HepG2 (cell line): ENCODE data around the gene CSN3. TPM values are rescaled to one million over a fixed set of nuclear protein-coding genes. Genes with fewer than 3 reads are reported as not detected.

ENCODE experiments used
- CBX1 ChIP-seq: IDR thresholded peaks from one replicate; pipeline ENCODE4 v1.6.1; 2016; ENCODE audit warnings: antibody characterized with exemption, low read depth
- DMAP1 ChIP-seq: IDR thresholded peaks from 2 replicates; pipeline ENCODE4 v1.6.1; 2016
- HOXA7 ChIP-seq: sonication (generic); formaldehyde crosslinking; IDR thresholded peaks from 2 replicates; pipeline ENCODE4 v1.8.1; 2022; ENCODE audit warnings: mild to moderate bottlenecking, missing genetic modification reagents, moderate library complexity
- IRX3 ChIP-seq: sonication (generic); formaldehyde crosslinking; IDR thresholded peaks from 2 replicates; pipeline ENCODE4 v1.8.1; 2023; ENCODE audit warnings: mild to moderate bottlenecking, low read depth, missing genetic modification reagents, borderline replicate concordance
- ISL2 ChIP-seq: sonication (generic); formaldehyde crosslinking; IDR thresholded peaks from 2 replicates; pipeline ENCODE4 v1.5.0; 2020; ENCODE audit warnings: missing genetic modification reagents
- NR2C2 ChIP-seq: sonication (generic); formaldehyde crosslinking; IDR thresholded peaks from 2 replicates; pipeline ENCODE4 v1.4.0; 2020; ENCODE audit warnings: missing genetic modification reagents, mild to moderate bottlenecking, moderate library complexity, borderline replicate concordance
- THAP11 ChIP-seq: IDR thresholded peaks from 2 replicates; pipeline ENCODE4 v1.6.1; 2016; ENCODE audit warnings: missing biosample characterization, missing genetic modification reagents
- TOE1 ChIP-seq: sonication (generic); formaldehyde crosslinking; IDR thresholded peaks from 2 replicates; pipeline ENCODE4 v1.4.0; 2020; ENCODE audit warnings: mild to moderate bottlenecking, missing genetic modification reagents
- ZEB1 ChIP-seq: IDR thresholded peaks from 2 replicates; pipeline ENCODE4 v1.6.1; 2012; ENCODE audit warnings: mild to moderate bottlenecking, low read depth, inconsistent platforms; ENCODE audit not compliant: insufficient replicate concordance
- ZMYM4 ChIP-seq: sonication (generic); formaldehyde crosslinking; IDR thresholded peaks from 2 replicates; pipeline ENCODE4 v1.8.1; 2023; ENCODE audit warnings: mild to moderate bottlenecking, missing genetic modification reagents
- ZNF614 ChIP-seq: IDR thresholded peaks from 2 replicates; pipeline ENCODE4 v1.6.1; 2018; ENCODE audit warnings: missing biosample characterization, missing genetic modification reagents, inconsistent platforms, borderline replicate concordance
- ZNF839 ChIP-seq: sonication (generic); formaldehyde crosslinking; IDR thresholded peaks from 2 replicates; pipeline ENCODE4 v1.4.0; 2020; ENCODE audit warnings: missing genetic modification reagents, mild to moderate bottlenecking, borderline replicate concordance
- polyA plus RNA-seq, 8 experiments: library from polyadenylated mRNA; depleted of rRNA in 3 of 8; stranded (reverse) in 7 of 8; unstranded in 1 of 8; fragments of >200 nt; fragmentation: Illumina TruSeq in 4 of 8; extraction: Trizol in 4 of 8; gene quantifications; 2 replicates each; pipeline versions ENCODE4 v1.2.1 to v1.2.3, GENCODE V29; 2011 to 2016; ENCODE audit warnings: low read depth in 4 of 8, missing spikeins in 1 of 8, mixed read lengths in 1 of 8; ENCODE audit not compliant: insufficient read depth in 1 of 8
- total RNA-seq, 5 experiments: library from RNA; depleted of rRNA; stranded (reverse); fragments of >200 nt; fragmentation: Illumina TruSeq; extraction: Trizol; gene quantifications; 2 replicates each; pipeline ENCODE4 v1.2.3, GENCODE V29; 2016; ENCODE audit warnings: low read depth in 1 of 5
- TF ChIP-seq, protein P1 (sequence below): sonication (generic); formaldehyde crosslinking; IDR thresholded peaks from 2 replicates; pipeline ENCODE4 v1.4.0; 2020; ENCODE audit warnings: mild to moderate bottlenecking, missing genetic modification reagents
- TF ChIP-seq, protein P2 (sequence below): sonication (generic); formaldehyde crosslinking; IDR thresholded peaks from 2 replicates; pipeline ENCODE4 v1.5.0; 2020; ENCODE audit warnings: mild to moderate bottlenecking, missing genetic modification reagents
- TF ChIP-seq, protein P3 (sequence below): sonication (generic); formaldehyde crosslinking; IDR thresholded peaks from 2 replicates; pipeline ENCODE4 v1.9.0; 2021; ENCODE audit warnings: missing genetic modification reagents, borderline replicate concordance
- TF ChIP-seq, protein P4 (sequence below): IDR thresholded peaks from 2 replicates; pipeline ENCODE4 v1.6.1; 2012; ENCODE audit warnings: low read depth, low read length, improper control_type of control experiment
- TF ChIP-seq, protein P5 (sequence below): sonication (generic); formaldehyde crosslinking; IDR thresholded peaks from 2 replicates; pipeline ENCODE4 v1.5.0; 2020; ENCODE audit warnings: mild to moderate bottlenecking, missing genetic modification reagents, borderline replicate concordance

The CSN3 gene
- total and polyA plus RNA-seq, 2 of the 13 experiments (the other 11 are each of a cell fraction or from before 2014, with no cell fraction given) = not detected

DNA sequence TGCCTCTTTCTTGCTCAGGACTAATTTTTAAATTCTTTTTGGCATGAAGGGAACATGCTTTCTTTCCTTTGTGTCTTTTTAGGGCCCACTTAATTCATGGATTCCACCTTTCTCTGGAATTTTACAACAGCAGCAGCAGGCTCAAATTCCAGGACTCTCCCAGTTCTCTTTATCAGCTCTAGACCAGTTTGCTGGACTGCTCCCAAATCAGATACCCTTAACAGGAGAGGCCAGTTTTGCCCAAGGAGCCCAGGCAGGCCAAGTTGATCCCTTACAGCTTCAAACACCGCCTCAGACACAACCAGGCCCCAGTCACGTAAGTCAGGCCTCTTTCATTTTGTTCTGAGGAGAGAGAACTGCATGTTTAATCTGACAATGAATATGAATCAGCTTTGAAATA is 44.6 kb upstream of the CSN3 start (continued):
- TF ChIP-seq, protein P1, sequence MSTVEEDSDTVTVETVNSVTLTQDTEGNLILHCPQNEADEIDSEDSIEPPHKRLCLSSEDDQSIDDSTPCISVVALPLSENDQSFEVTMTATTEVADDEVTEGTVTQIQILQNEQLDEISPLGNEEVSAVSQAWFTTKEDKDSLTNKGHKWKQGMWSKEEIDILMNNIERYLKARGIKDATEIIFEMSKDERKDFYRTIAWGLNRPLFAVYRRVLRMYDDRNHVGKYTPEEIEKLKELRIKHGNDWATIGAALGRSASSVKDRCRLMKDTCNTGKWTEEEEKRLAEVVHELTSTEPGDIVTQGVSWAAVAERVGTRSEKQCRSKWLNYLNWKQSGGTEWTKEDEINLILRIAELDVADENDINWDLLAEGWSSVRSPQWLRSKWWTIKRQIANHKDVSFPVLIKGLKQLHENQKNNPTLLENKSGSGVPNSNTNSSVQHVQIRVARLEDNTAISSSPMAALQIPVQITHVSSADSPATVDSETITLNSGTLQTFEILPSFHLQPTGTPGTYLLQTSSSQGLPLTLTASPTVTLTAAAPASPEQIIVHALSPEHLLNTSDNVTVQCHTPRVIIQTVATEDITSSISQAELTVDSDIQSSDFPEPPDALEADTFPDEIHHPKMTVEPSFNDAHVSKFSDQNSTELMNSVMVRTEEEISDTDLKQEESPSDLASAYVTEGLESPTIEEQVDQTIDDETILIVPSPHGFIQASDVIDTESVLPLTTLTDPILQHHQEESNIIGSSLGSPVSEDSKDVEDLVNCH = no peak
- TF ChIP-seq, protein P2, sequence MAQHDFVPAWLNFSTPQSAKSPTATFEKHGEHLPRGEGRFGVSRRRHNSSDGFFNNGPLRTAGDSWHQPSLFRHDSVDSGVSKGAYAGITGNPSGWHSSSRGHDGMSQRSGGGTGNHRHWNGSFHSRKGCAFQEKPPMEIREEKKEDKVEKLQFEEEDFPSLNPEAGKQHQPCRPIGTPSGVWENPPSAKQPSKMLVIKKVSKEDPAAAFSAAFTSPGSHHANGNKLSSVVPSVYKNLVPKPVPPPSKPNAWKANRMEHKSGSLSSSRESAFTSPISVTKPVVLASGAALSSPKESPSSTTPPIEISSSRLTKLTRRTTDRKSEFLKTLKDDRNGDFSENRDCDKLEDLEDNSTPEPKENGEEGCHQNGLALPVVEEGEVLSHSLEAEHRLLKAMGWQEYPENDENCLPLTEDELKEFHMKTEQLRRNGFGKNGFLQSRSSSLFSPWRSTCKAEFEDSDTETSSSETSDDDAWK (CRISPR knock-in tag) = no peak
- TF ChIP-seq, protein P3, sequence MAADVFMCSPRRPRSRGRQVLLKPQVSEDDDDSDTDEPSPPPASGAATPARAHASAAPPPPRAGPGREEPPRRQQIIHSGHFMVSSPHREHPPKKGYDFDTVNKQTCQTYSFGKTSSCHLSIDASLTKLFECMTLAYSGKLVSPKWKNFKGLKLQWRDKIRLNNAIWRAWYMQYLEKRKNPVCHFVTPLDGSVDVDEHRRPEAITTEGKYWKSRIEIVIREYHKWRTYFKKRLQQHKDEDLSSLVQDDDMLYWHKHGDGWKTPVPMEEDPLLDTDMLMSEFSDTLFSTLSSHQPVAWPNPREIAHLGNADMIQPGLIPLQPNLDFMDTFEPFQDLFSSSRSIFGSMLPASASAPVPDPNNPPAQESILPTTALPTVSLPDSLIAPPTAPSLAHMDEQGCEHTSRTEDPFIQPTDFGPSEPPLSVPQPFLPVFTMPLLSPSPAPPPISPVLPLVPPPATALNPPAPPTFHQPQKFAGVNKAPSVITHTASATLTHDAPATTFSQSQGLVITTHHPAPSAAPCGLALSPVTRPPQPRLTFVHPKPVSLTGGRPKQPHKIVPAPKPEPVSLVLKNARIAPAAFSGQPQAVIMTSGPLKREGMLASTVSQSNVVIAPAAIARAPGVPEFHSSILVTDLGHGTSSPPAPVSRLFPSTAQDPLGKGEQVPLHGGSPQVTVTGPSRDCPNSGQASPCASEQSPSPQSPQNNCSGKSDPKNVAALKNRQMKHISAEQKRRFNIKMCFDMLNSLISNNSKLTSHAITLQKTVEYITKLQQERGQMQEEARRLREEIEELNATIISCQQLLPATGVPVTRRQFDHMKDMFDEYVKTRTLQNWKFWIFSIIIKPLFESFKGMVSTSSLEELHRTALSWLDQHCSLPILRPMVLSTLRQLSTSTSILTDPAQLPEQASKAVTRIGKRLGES (CRISPR knock-in tag) = no peak
- TF ChIP-seq THAP11 (CRISPR knock-in tag) = no peak
- peak; percentile 74; the same call in 1 of the 2 replicates for TF ChIP-seq ISL2
- no peak for TF ChIP-seq ZEB1
- no peak for TF ChIP-seq NR2C2 (CRISPR knock-in tag)
- TF ChIP-seq ZMYM4 (CRISPR knock-in tag) = peak; percentile 81
- TF ChIP-seq, protein P4, sequence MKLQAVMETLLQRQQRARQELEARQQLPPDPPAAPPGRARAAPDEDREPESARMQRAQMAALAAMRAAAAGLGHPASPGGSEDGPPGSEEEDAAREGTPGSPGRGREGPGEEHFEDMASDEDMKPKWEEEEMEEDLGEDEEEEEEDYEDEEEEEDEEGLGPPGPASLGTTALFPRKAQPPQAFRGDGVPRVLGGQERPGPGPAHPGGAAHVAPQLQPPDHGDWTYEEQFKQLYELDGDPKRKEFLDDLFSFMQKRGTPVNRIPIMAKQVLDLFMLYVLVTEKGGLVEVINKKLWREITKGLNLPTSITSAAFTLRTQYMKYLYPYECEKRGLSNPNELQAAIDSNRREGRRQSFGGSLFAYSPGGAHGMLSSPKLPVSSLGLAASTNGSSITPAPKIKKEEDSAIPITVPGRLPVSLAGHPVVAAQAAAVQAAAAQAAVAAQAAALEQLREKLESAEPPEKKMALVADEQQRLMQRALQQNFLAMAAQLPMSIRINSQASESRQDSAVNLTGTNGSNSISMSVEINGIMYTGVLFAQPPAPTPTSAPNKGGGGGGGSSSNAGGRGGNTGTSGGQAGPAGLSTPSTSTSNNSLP = no peak
- TF ChIP-seq IRX3 = no peak
- TF ChIP-seq ZNF839 (CRISPR knock-in tag) = no peak
- no peak for TF ChIP-seq TOE1 (CRISPR knock-in tag)
- TF ChIP-seq CBX1 = no peak
- TF ChIP-seq HOXA7 = no peak
- TF ChIP-seq ZNF614 (CRISPR knock-in tag) = no peak
- no peak for TF ChIP-seq DMAP1 (CRISPR knock-in tag)
- TF ChIP-seq, protein P5, sequence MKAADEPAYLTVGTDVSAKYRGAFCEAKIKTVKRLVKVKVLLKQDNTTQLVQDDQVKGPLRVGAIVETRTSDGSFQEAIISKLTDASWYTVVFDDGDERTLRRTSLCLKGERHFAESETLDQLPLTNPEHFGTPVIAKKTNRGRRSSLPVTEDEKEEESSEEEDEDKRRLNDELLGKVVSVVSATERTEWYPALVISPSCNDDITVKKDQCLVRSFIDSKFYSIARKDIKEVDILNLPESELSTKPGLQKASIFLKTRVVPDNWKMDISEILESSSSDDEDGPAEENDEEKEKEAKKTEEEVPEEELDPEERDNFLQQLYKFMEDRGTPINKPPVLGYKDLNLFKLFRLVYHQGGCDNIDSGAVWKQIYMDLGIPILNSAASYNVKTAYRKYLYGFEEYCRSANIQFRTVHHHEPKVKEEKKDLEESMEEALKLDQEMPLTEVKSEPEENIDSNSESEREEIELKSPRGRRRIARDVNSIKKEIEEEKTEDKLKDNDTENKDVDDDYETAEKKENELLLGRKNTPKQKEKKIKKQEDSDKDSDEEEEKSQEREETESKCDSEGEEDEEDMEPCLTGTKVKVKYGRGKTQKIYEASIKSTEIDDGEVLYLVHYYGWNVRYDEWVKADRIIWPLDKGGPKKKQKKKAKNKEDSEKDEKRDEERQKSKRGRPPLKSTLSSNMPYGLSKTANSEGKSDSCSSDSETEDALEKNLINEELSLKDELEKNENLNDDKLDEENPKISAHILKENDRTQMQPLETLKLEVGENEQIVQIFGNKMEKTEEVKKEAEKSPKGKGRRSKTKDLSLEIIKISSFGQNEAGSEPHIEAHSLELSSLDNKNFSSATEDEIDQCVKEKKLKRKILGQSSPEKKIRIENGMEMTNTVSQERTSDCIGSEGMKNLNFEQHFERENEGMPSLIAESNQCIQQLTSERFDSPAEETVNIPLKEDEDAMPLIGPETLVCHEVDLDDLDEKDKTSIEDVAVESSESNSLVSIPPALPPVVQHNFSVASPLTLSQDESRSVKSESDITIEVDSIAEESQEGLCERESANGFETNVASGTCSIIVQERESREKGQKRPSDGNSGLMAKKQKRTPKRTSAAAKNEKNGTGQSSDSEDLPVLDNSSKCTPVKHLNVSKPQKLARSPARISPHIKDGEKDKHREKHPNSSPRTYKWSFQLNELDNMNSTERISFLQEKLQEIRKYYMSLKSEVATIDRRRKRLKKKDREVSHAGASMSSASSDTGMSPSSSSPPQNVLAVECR (CRISPR knock-in tag) = no peak
